Glutamatergic neuron (in vitro differentiated cells): ENCODE measurements around the gene FGD4. TPM values are rescaled to one million over a fixed set of nuclear protein-coding genes. Genes with fewer than 3 reads are reported as not detected.

ENCODE experiments used
- DNase-seq: peaks from one replicate; pipeline ENCODE4 v3.0.0; 2022
- H3K27ac Mint-ChIP-seq: one replicate; pipeline ENCODE4 v1.8.0; 2020; ENCODE audit warnings: mild to moderate bottlenecking, mixed read lengths, inconsistent platforms; ENCODE audit not compliant: unreplicated experiment
- H3K27me3 Mint-ChIP-seq: one replicate; pipeline ENCODE4 v1.8.0; 2020; ENCODE audit warnings: mild to moderate bottlenecking, moderate library complexity, mixed read lengths, inconsistent platforms; ENCODE audit not compliant: unreplicated experiment
- H3K36me3 Mint-ChIP-seq: one replicate; pipeline ENCODE4 v1.8.0; 2020; ENCODE audit warnings: mild to moderate bottlenecking, mixed read lengths, inconsistent platforms; ENCODE audit not compliant: unreplicated experiment
- H3K4me1 Mint-ChIP-seq: one replicate; pipeline ENCODE4 v1.8.0; 2020; ENCODE audit warnings: mild to moderate bottlenecking, low read depth, mixed read lengths, inconsistent platforms; ENCODE audit not compliant: unreplicated experiment
- H3K4me3 Mint-ChIP-seq: one replicate; pipeline ENCODE4 v1.8.0; 2020; ENCODE audit warnings: mild to moderate bottlenecking, mixed read lengths, inconsistent platforms; ENCODE audit not compliant: unreplicated experiment
- H3K9me3 Mint-ChIP-seq: one replicate; pipeline ENCODE4 v1.8.0; 2020; ENCODE audit warnings: mild to moderate bottlenecking, moderate library complexity, mixed read lengths, inconsistent platforms; ENCODE audit not compliant: unreplicated experiment
- total RNA-seq: library from RNA; stranded (reverse); fragmentation: NEBNext Ultra II Directional; extraction: Animal tissue kit (Norgen Biotek cat#: 25700); gene quantifications from one replicate; pipeline ENCODE4 v1.2.1, GENCODE V29; 2021; ENCODE audit not compliant: unreplicated experiment
- TF ChIP-seq, protein P1 (sequence below): fragments of 200-600 bp; sonication (generic); IDR thresholded peaks from one replicate; pipeline ENCODE4 v1.5.0; 2021; ENCODE audit not compliant: partially characterized antibody, unreplicated experiment

The FGD4 gene
- total RNA-seq, 1 donor from 2014 or later: 105 TPM

DNA sequence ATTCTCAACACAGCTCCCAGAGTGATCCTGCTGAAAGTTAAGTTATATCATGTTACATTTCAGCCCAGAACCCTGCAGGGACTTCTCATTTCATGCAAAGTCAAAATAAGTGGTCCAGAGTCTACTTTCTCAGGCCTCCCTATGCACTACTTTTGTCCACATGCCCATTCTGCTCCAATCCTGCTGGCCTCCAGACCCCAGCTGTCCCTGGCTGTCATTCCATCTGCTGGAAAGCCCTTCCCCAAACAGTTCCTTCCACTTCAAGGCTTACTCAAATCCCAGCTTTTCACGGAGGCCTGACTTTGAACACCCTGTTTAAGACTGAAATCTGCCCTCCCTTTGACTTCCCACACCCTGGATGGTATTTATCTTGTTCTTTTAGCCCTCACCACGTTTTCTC is 169.9 kb downstream of the FGD4 start:
- H3K27me3 Mint-ChIP-seq: peaks cover 15% of the 10 kb centered on the region
- peaks cover 19% of the 10 kb centered on the region for H3K9me3 Mint-ChIP-seq
- peaks cover 67% of the 10 kb centered on the region for H3K4me1 Mint-ChIP-seq
- H3K36me3 Mint-ChIP-seq: no peaks in the 10 kb centered on the region
- peak overlapping the region; percentile 90 for H3K27ac Mint-ChIP-seq
- DNase-seq: peak; percentile 81
- TF ChIP-seq, protein P1, sequence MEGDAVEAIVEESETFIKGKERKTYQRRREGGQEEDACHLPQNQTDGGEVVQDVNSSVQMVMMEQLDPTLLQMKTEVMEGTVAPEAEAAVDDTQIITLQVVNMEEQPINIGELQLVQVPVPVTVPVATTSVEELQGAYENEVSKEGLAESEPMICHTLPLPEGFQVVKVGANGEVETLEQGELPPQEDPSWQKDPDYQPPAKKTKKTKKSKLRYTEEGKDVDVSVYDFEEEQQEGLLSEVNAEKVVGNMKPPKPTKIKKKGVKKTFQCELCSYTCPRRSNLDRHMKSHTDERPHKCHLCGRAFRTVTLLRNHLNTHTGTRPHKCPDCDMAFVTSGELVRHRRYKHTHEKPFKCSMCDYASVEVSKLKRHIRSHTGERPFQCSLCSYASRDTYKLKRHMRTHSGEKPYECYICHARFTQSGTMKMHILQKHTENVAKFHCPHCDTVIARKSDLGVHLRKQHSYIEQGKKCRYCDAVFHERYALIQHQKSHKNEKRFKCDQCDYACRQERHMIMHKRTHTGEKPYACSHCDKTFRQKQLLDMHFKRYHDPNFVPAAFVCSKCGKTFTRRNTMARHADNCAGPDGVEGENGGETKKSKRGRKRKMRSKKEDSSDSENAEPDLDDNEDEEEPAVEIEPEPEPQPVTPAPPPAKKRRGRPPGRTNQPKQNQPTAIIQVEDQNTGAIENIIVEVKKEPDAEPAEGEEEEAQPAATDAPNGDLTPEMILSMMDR: no peak
- peak overlapping the region; percentile 76 for H3K4me3 Mint-ChIP-seq

DNA sequence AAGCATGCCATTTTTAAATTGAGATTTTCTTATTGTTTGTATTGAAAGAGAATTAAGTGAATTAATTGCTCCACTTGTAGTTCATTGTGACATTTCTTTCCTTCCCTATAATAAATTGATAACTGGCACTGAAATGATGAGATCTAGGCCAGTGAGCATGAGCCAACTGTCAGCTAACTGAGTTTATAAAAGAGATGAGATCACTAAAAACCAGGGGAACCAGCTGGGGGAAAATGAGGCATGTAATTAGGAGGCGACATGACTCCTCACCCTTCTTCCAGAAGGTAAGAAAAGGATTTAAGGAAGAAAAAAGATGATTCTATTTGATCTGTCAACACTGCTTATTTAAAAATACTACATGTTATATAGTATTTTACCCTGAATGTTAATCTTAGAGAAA is 175.2 kb downstream of the FGD4 start:
- Mint-ChIP-seq H3K27ac (peak overlapping the region; percentile 86), H3K4me1 (peaks cover 37% of the 10 kb centered on the region), H3K4me3 (peak overlapping the region; percentile 58), H3K36me3 (peaks cover 20% of the 10 kb centered on the region), H3K27me3 (peaks cover 11% of the 10 kb centered on the region), H3K9me3 (peaks cover 16% of the 10 kb centered on the region)
- no peak for DNase-seq
- TF ChIP-seq, protein P1: no peak

DNA sequence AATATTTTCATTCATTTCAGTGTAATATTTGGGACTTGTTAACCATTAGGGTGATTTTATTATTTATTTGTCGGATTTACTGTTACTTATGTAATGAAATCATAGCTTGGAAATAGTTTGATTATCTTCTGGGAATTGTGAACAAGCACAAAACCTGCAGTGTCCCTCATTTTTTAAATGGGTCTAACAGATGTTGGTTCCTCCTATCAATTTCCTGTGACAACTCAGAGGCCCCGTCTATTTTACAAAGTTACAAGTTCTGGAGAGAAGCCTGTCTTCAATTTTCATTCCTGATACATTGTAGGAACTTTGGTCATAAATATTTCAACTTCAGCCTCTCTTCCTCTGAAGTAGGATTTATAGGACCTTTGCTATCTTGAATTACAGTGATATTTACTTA is 178.0 kb downstream of the FGD4 start:
- Mint-ChIP-seq H3K4me1 (peaks cover 39% of the 10 kb centered on the region), H3K9me3 (peaks cover 11% of the 10 kb centered on the region), H3K27ac (peak overlapping the region; percentile 28), H3K27me3 (peaks cover 8% of the 10 kb centered on the region), H3K36me3 (peaks cover 26% of the 10 kb centered on the region), H3K4me3 (no peak overlapping the region)
- TF ChIP-seq, protein P1: no peak
- DNase-seq: no peak

DNA sequence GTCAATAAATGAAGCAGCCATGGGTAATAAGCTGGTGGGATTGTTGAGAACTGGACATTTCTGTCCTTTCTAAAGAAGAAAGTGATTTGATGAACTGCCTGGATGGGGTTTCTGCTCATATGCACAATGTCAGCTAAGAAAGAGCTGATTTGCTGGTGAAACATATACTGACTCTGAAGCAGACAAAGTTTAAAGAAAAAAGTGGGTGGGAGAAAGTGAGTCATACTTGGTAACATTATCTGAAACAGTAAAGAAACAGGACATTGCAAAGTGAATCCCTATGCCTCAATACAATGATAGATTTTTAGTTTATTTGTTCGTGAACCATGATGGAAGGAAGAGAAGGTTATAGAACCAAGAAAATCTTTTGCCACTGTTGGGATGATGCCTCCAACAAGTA is 184.2 kb downstream of the FGD4 start:
- Mint-ChIP-seq H3K27ac (peak overlapping the region; percentile 31), H3K4me1 (peaks cover 23% of the 10 kb centered on the region), H3K36me3 (peaks cover 14% of the 10 kb centered on the region), H3K9me3 (peaks cover 5% of the 10 kb centered on the region), H3K27me3 (peaks cover 5% of the 10 kb centered on the region), H3K4me3 (no peak overlapping the region)
- TF ChIP-seq, protein P1: no peak
- no peak for DNase-seq

DNA sequence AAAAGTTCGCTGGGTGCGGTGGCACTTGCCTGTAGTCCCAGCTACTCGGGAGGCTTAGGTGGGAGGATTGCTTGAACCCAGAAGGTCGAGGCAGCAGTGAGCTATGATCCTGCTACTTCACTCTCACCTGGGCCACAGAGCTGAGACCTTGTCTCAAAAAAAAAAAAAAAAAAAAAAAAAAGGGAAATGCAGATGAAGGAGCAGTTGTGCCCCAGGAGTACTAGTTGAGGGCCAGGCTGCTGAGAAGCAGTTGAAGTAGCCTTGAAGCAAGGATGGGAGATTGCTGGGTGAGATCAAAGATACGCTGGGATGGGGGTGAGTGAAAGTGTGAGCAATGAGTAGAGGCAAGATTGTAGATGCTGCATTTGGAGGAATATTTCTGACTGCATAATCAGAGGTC is 186.3 kb downstream of the FGD4 start:
- no peak for DNase-seq
- Mint-ChIP-seq H3K4me3 (peak overlapping the region; percentile 30), H3K36me3 (peaks cover 4% of the 10 kb centered on the region), H3K27ac (peak overlapping the region; percentile 74), H3K27me3 (peaks cover 5% of the 10 kb centered on the region), H3K4me1 (peaks cover 21% of the 10 kb centered on the region), H3K9me3 (peaks cover 5% of the 10 kb centered on the region)
- TF ChIP-seq, protein P1: no peak
